H9 (cell line): Measurements from ENCODE around the gene PCSK2. TPM values are rescaled to one million over a fixed set of nuclear protein-coding genes. Genes with fewer than 3 reads are reported as not detected.

Experiments
- DNase-seq: peaks from one replicate; pipeline ENCODE4 v3.0.0-alpha.2; 2017
- H2AFZ ChIP-seq: one replicate; pipeline ENCODE4 v1.6.1; 2013; ENCODE audit warnings: mild to moderate bottlenecking, low read length, control low read depth, moderate library complexity
- H2AK5ac ChIP-seq: 2 replicates; pipeline ENCODE4 v1.6.1; 2013; ENCODE audit warnings: low read length, control low read depth, mixed read lengths; ENCODE audit not compliant: insufficient read length
- H2BK120ac ChIP-seq: one replicate; pipeline ENCODE4 v1.6.1; 2013; ENCODE audit warnings: low read depth, mild to moderate bottlenecking, low read length, control low read depth, inconsistent platforms; ENCODE audit not compliant: poor library complexity, severe bottlenecking
- H2BK12ac ChIP-seq: 2 replicates; pipeline ENCODE4 v1.6.1; 2013; ENCODE audit warnings: low read length, control low read depth, mixed read lengths, low read depth; ENCODE audit not compliant: insufficient read length
- H2BK15ac ChIP-seq: 2 replicates; pipeline ENCODE4 v1.6.1; 2013; ENCODE audit warnings: low read depth, low read length, control low read depth
- H2BK20ac ChIP-seq: one replicate; pipeline ENCODE4 v1.6.1; 2013; ENCODE audit warnings: low read depth, mild to moderate bottlenecking, low read length, control low read depth, inconsistent platforms; ENCODE audit not compliant: poor library complexity, severe bottlenecking
- H2BK5ac ChIP-seq: 2 replicates; pipeline ENCODE4 v1.6.1; 2013; ENCODE audit warnings: low read length, control low read depth, mixed read lengths; ENCODE audit not compliant: insufficient read length
- H3K14ac ChIP-seq: 2 replicates; pipeline ENCODE4 v1.6.1; 2013; ENCODE audit warnings: low read length, control low read depth; ENCODE audit not compliant: insufficient read depth
- H3K18ac ChIP-seq: 2 replicates; pipeline ENCODE4 v1.6.1; 2013; ENCODE audit warnings: low read depth, mild to moderate bottlenecking, mixed read lengths, low read length, control low read depth; ENCODE audit not compliant: insufficient read length
- H3K23ac ChIP-seq: 2 replicates; pipeline ENCODE4 v1.6.1; 2013; ENCODE audit warnings: low read length, control low read depth, mixed read lengths, low read depth; ENCODE audit not compliant: insufficient read length
- H3K23me2 ChIP-seq: 2 replicates; pipeline ENCODE4 v1.6.1; 2013; ENCODE audit warnings: low read depth, mild to moderate bottlenecking, mixed read lengths, low read length, control low read depth; ENCODE audit not compliant: insufficient read length, poor library complexity, severe bottlenecking
- H3K27ac ChIP-seq: 2 replicates; pipeline ENCODE4 v1.5.1; 2013; ENCODE audit warnings: low read length, control low read depth, mixed read lengths, low read depth; ENCODE audit not compliant: insufficient read length
- H3K27me3 ChIP-seq: 2 replicates; pipeline ENCODE4 v1.6.1; 2013; ENCODE audit warnings: low read length, control low read depth, inconsistent platforms; ENCODE audit not compliant: insufficient read depth
- H3K4ac ChIP-seq: 2 replicates; pipeline ENCODE4 v1.6.1; 2013; ENCODE audit warnings: low read depth, mild to moderate bottlenecking, control low read depth, inconsistent platforms, low read length, moderate library complexity
- H3K4me1 ChIP-seq: 2 replicates; pipeline ENCODE4 v1.6.1; 2013; ENCODE audit warnings: low read length, control low read depth, inconsistent platforms; ENCODE audit not compliant: insufficient read depth
- H3K4me2 ChIP-seq: 2 replicates; pipeline ENCODE4 v1.6.1; 2013; ENCODE audit warnings: low read length, control low read depth, mixed read lengths; ENCODE audit not compliant: insufficient read length, insufficient read depth
- H3K56ac ChIP-seq: 2 replicates; pipeline ENCODE4 v1.6.1; 2013; ENCODE audit warnings: low read depth, mild to moderate bottlenecking, mixed read lengths, low read length, control low read depth; ENCODE audit not compliant: insufficient read length
- H3K79me1 ChIP-seq: 2 replicates; pipeline ENCODE4 v1.6.1; 2013; ENCODE audit warnings: low read depth, mild to moderate bottlenecking, moderate library complexity, low read length, control low read depth, inconsistent platforms; ENCODE audit not compliant: insufficient read depth, poor library complexity, severe bottlenecking
- H3K79me2 ChIP-seq: 2 replicates; pipeline ENCODE4 v1.6.1; 2013; ENCODE audit warnings: low read length, control low read depth, inconsistent platforms; ENCODE audit not compliant: insufficient read depth
- H3K9ac ChIP-seq: 2 replicates; pipeline ENCODE4 v1.6.1; 2013; ENCODE audit warnings: low read length, control low read depth, mixed read lengths; ENCODE audit not compliant: insufficient read length; ENCODE audit errors: extremely low read depth
- H3K9me3 ChIP-seq: one replicate; pipeline ENCODE4 v1.6.1; 2013; ENCODE audit warnings: low read depth, low read length, inconsistent platforms; ENCODE audit not compliant: control insufficient read depth
- H3T11ph ChIP-seq: one replicate; pipeline ENCODE4 v1.6.1; 2013; ENCODE audit warnings: mild to moderate bottlenecking, low read length, control low read depth, inconsistent platforms
- H4K20me1 ChIP-seq: one replicate; pipeline ENCODE4 v1.6.1; 2013; ENCODE audit not compliant: control insufficient read depth, insufficient read length, insufficient read depth
- H4K5ac ChIP-seq: 2 replicates; pipeline ENCODE4 v1.6.1; 2013; ENCODE audit warnings: low read depth, mild to moderate bottlenecking, mixed read lengths, low read length, control low read depth; ENCODE audit not compliant: insufficient read length
- H4K8ac ChIP-seq: replicated peaks from 2 replicates; pipeline ENCODE4 v1.6.1; 2013; ENCODE audit warnings: low read length, control low read depth, mixed read lengths, low read depth; ENCODE audit not compliant: insufficient read length
- H4K91ac ChIP-seq: 2 replicates; pipeline ENCODE4 v1.6.1; 2013; ENCODE audit warnings: low read depth, mild to moderate bottlenecking, moderate library complexity, mixed read lengths, low read length, control low read depth; ENCODE audit not compliant: insufficient read length
- H3K27ac Mint-ChIP-seq, 3 experiments: 2 replicates in 2 of 3; 3 replicates in 1 of 3; pipeline ENCODE4 v1.8.0; 2020 to 2021; ENCODE audit warnings: mixed read lengths in 3 of 3, mild to moderate bottlenecking in 1 of 3, moderate library complexity in 1 of 3
- H3K27me3 Mint-ChIP-seq: 2 replicates; pipeline ENCODE4 v1.8.0; 2021; ENCODE audit warnings: low read depth, mild to moderate bottlenecking, moderate library complexity, mixed read lengths
- H3K36me3 Mint-ChIP-seq, 3 experiments: 2 replicates in 2 of 3; 3 replicates in 1 of 3; pipeline ENCODE4 v1.8.0; 2020 to 2021; ENCODE audit warnings: low read depth in 3 of 3, mixed read lengths in 3 of 3; ENCODE audit not compliant: insufficient read depth in 1 of 3
- H3K4me1 Mint-ChIP-seq, 2 experiments: 2 replicates each; pipeline ENCODE4 v1.8.0; 2020; ENCODE audit warnings: mixed read lengths in 2 of 2
- H3K4me3 Mint-ChIP-seq, 2 experiments: 2 replicates in 1 of 2; 3 replicates in 1 of 2; pipeline ENCODE4 v1.8.0; 2020 to 2021; ENCODE audit warnings: mild to moderate bottlenecking in 2 of 2, mixed read lengths in 2 of 2, moderate library complexity in 1 of 2
- H3K9me3 Mint-ChIP-seq, 2 experiments: 2 replicates in 1 of 2; 3 replicates in 1 of 2; pipeline ENCODE4 v1.8.0; 2020; ENCODE audit warnings: mild to moderate bottlenecking in 2 of 2, mixed read lengths in 2 of 2, moderate library complexity in 1 of 2
- WGBS: extraction: QIAGEN DNeasy Blood & Tissue Kit; methylation state at CpG from one replicate; pipeline ENCODE4 v1.1.7; 2013; ENCODE audit warnings: missing lambda C conversion rate, low lambda C conversion rate, mixed read lengths; ENCODE audit not compliant: insufficient read length; ENCODE audit errors: extremely low coverage; 5-methylcytosine and 5-hydroxymethylcytosine counted together
- total RNA-seq: library from RNA; stranded (reverse); gene quantifications from 2 replicates; pipeline ENCODE4 v1.2.1, GENCODE V29; 2021
- TF ChIP-seq, protein P1 (sequence below): fragments of 200-600 bp; sonication (generic); conservative IDR thresholded peaks from 3 replicates; pipeline ENCODE4 v1.8.0; 2021; ENCODE audit warnings: antibody characterized with exemption, mild to moderate bottlenecking

The PCSK2 gene
- total RNA-seq, 1 experiment from 2014 or later = 2.8 TPM

DNA sequence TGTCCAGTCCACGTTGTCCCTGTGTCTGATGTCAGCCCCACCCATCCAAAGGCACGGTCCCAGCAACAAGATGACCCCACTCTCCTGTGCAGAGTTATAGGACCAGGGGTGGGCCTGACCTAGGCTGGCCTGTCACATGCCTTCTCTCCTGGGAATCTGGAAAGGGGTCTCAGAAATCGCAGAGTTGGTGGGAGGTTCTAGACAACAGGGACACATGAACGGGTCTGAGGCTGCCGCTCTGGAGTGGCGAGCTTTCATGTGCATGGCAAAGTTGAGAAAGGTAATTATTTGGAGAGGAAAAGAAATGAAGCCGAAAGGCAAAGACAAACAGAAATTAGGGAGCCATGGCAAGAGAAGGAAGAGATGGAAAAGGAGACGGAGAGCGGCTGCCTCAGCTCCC lies 274.9 kb downstream of the PCSK2 start:
- peaks cover 5% of the 10 kb centered on the region for H3K23me2 ChIP-seq
- no peak overlapping the region for H4K8ac ChIP-seq
- no peak overlapping the region for H3K9ac ChIP-seq
- Mint-ChIP-seq H3K9me3 (no peaks in the 10 kb centered on the region), H3K4me3 (no peak overlapping the region), H3K27me3 (peaks cover 9% of the 10 kb centered on the region), H3K36me3 (no peaks in the 10 kb centered on the region), H3K4me1 (peaks cover 14 to 23% of the 10 kb centered on the region in 2 experiments), H3K27ac (peak overlapping the region in 1 of 3 experiments; percentile 60; a peak in 2 of 7 replicates)
- H2BK12ac ChIP-seq = no peak overlapping the region
- no peak overlapping the region for H2BK15ac ChIP-seq
- no peak overlapping the region for H3K4me2 ChIP-seq
- no peak overlapping the region for H4K91ac ChIP-seq
- no peak overlapping the region for H2AFZ ChIP-seq
- H3K56ac ChIP-seq = no peak overlapping the region
- H2BK120ac ChIP-seq = no peak overlapping the region
- H3K23ac ChIP-seq = no peak overlapping the region
- TF ChIP-seq, protein P1, sequence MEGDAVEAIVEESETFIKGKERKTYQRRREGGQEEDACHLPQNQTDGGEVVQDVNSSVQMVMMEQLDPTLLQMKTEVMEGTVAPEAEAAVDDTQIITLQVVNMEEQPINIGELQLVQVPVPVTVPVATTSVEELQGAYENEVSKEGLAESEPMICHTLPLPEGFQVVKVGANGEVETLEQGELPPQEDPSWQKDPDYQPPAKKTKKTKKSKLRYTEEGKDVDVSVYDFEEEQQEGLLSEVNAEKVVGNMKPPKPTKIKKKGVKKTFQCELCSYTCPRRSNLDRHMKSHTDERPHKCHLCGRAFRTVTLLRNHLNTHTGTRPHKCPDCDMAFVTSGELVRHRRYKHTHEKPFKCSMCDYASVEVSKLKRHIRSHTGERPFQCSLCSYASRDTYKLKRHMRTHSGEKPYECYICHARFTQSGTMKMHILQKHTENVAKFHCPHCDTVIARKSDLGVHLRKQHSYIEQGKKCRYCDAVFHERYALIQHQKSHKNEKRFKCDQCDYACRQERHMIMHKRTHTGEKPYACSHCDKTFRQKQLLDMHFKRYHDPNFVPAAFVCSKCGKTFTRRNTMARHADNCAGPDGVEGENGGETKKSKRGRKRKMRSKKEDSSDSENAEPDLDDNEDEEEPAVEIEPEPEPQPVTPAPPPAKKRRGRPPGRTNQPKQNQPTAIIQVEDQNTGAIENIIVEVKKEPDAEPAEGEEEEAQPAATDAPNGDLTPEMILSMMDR = no peak
- no peak overlapping the region for H2BK5ac ChIP-seq
- no peak overlapping the region for H3K4ac ChIP-seq
- no peaks in the 10 kb centered on the region for H3K9me3 ChIP-seq
- no CpG with 5 or more reads among the region's 9 CpGs for WGBS
- H4K20me1 ChIP-seq = no peaks in the 10 kb centered on the region
- no peak overlapping the region for H3K27ac ChIP-seq
- DNase-seq = peak; percentile 17
- H3K14ac ChIP-seq = no peak overlapping the region
- H4K5ac ChIP-seq = no peak overlapping the region
- H3K27me3 ChIP-seq = no peaks in the 10 kb centered on the region
- no peak overlapping the region for H3T11ph ChIP-seq
- no peaks in the 10 kb centered on the region for H3K79me2 ChIP-seq
- no peaks in the 10 kb centered on the region for H3K4me1 ChIP-seq
- H2BK20ac ChIP-seq = no peak overlapping the region
- H2AK5ac ChIP-seq = no peak overlapping the region
- H3K79me1 ChIP-seq = no peaks in the 10 kb centered on the region
- H3K18ac ChIP-seq = no peak overlapping the region
